Fibroblast of the aortic adventitia (primary cell): ENCODE data around the gene MAD1L1. TPM values are rescaled to one million over a fixed set of nuclear protein-coding genes. Genes with fewer than 3 reads are reported as not detected.

Experiments
- DNase-seq: peaks from one replicate; pipeline ENCODE4 v3.0.0-alpha.2; 2010; ENCODE audit warnings: low read depth
- H3K4me3 ChIP-seq: 2 replicates; pipeline ENCODE4 v1.5.1; 2011; ENCODE audit warnings: low read depth, mild to moderate bottlenecking, control low read depth, low read length, moderate library complexity
- total RNA-seq: library from RNA; depleted of rRNA; stranded (reverse); fragments of >200 nt; gene quantifications from 2 replicates; pipeline ENCODE4 v1.2.3, GENCODE V29; 2012; ENCODE audit warnings: low replicate concordance
- TF ChIP-seq, protein P1 (sequence below): IDR thresholded peaks from 2 replicates; pipeline ENCODE4 v1.5.1; 2011; ENCODE audit warnings: mild to moderate bottlenecking, low read length, control low read depth, inconsistent platforms; ENCODE audit not compliant: insufficient read depth

Gene MAD1L1
- total RNA-seq, 1 donor = 22.9 TPM

GRCh38 chr7:1914743-1915142 lies 318.0 kb downstream of the MAD1L1 start:
- no peak overlapping the region for H3K4me3 ChIP-seq
- TF ChIP-seq, protein P1, sequence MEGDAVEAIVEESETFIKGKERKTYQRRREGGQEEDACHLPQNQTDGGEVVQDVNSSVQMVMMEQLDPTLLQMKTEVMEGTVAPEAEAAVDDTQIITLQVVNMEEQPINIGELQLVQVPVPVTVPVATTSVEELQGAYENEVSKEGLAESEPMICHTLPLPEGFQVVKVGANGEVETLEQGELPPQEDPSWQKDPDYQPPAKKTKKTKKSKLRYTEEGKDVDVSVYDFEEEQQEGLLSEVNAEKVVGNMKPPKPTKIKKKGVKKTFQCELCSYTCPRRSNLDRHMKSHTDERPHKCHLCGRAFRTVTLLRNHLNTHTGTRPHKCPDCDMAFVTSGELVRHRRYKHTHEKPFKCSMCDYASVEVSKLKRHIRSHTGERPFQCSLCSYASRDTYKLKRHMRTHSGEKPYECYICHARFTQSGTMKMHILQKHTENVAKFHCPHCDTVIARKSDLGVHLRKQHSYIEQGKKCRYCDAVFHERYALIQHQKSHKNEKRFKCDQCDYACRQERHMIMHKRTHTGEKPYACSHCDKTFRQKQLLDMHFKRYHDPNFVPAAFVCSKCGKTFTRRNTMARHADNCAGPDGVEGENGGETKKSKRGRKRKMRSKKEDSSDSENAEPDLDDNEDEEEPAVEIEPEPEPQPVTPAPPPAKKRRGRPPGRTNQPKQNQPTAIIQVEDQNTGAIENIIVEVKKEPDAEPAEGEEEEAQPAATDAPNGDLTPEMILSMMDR = no peak
- DNase-seq = no peak

- TF ChIP-seq, protein P1 = no peak
- peak; percentile 20 for DNase-seq
- H3K4me3 ChIP-seq = no peak overlapping the region
These were observed 318.4 kb downstream of the MAD1L1 start for GRCh38 chr7:1914321-1914720.

GRCh38 chr7:1913466-1914282 lies 319.1 kb downstream of the MAD1L1 start:
- no peak for DNase-seq
- TF ChIP-seq, protein P1 = no peak
- no peak overlapping the region for H3K4me3 ChIP-seq

GRCh38 chr7:1912593-1913465 lies 319.9 kb downstream of the MAD1L1 start:
- H3K4me3 ChIP-seq = no peak overlapping the region
- DNase-seq = peak; percentile 71
- TF ChIP-seq, protein P1 = peak; percentile 58

GRCh38 chr7:1911571-1911970 lies 321.2 kb downstream of the MAD1L1 start:
- TF ChIP-seq, protein P1 = no peak
- no peak for DNase-seq
- H3K4me3 ChIP-seq = no peak overlapping the region

DNA sequence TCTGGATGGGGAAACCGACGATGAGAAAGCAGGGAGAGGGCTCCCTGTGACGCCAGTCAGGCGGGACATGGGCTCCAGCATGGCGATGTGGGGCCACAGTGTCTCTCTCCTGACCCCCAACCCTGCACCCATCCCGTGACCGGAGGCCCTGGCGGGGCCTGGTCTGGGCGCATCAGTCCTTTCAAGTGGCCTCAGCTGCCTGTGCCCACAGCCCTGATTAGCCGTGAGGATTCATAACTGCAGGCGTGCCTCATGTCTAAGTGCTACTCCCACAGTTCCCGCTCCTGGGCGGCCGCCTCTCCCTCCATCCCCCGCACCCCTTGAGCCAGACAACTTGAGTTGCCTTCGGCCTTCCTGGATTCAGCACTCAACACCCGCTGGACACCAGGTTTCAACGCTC lies 321.9 kb downstream of the MAD1L1 start:
- no peak for DNase-seq
- TF ChIP-seq, protein P1 = no peak
- no peak overlapping the region for H3K4me3 ChIP-seq
